ENCODE measurements around the gene RAB10. TPM values are rescaled to one million over a fixed set of nuclear protein-coding genes. Genes with fewer than 3 reads are reported as not detected.

RAB10 gene
- total RNA-seq, 2 donors from 2014 or later, result 115 to 121 TPM

DNA sequence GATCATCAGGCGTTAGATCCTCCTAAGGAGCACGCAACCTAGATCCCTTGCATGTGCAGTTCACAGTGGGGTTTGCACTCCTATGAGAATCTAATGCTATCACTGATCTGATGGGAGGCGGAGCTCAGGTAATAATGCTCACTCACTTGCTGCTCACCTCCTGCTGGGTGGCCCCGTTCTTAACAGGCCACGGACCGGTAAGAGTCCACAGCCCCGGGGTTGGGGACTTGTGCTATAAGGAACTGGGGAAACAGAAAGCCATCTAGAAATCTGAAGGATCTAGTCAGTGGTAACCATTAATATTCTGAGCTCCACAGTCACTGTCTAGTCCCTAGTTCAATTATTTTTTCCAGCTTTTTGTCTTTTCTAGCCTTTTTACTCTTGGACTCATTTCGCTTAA, 94.3 kb downstream of the RAB10 start:
- Histone ChIP-seq H3K27ac (ENCODE audit: low read depth, low read length) (no peak overlapping the region), H3K4me1 (ENCODE audit: control insufficient read depth, insufficient read depth, low read length) (no peaks in the 10 kb centered on the region), H3K4me3 (ENCODE audit: low read length) (no peak overlapping the region), H3K9ac (ENCODE audit: extremely low read depth, low read length, poor library complexity, severe bottlenecking) (no peak overlapping the region), H3K36me3 (ENCODE audit: control insufficient read depth, insufficient read depth, low read length) (peaks cover 78% of the 10 kb centered on the region), H3K9me3 (ENCODE audit: control insufficient read depth, low read length) (no peaks in the 10 kb centered on the region), H3K27me3 (ENCODE audit: control insufficient read depth, insufficient read depth, low read length, poor library complexity, severe bottlenecking) (no peaks in the 10 kb centered on the region)
- DNase-seq, result no peak
- Mint-ChIP-seq H3K27me3 (ENCODE audit: insufficient read depth) (no peaks in the 10 kb centered on the region), H3K9me3 (no peaks in the 10 kb centered on the region), H3K27ac (no peak overlapping the region), H3K4me3 (no peak overlapping the region), H3K36me3 (ENCODE audit: low read depth) (peaks cover 39% of the 10 kb centered on the region), H3K4me1 (peaks cover 2% of the 10 kb centered on the region)
- TF ChIP-seq, protein P1, sequence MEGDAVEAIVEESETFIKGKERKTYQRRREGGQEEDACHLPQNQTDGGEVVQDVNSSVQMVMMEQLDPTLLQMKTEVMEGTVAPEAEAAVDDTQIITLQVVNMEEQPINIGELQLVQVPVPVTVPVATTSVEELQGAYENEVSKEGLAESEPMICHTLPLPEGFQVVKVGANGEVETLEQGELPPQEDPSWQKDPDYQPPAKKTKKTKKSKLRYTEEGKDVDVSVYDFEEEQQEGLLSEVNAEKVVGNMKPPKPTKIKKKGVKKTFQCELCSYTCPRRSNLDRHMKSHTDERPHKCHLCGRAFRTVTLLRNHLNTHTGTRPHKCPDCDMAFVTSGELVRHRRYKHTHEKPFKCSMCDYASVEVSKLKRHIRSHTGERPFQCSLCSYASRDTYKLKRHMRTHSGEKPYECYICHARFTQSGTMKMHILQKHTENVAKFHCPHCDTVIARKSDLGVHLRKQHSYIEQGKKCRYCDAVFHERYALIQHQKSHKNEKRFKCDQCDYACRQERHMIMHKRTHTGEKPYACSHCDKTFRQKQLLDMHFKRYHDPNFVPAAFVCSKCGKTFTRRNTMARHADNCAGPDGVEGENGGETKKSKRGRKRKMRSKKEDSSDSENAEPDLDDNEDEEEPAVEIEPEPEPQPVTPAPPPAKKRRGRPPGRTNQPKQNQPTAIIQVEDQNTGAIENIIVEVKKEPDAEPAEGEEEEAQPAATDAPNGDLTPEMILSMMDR (conservative IDR thresholded peaks at IDR 0.05), result no peak
- 92% methylated on average over 8 of the region's 8 CpGs for WGBS, 2 experiments (ENCODE audit: insufficient coverage in 1 of 2, insufficient read length in 1 of 2)

DNA sequence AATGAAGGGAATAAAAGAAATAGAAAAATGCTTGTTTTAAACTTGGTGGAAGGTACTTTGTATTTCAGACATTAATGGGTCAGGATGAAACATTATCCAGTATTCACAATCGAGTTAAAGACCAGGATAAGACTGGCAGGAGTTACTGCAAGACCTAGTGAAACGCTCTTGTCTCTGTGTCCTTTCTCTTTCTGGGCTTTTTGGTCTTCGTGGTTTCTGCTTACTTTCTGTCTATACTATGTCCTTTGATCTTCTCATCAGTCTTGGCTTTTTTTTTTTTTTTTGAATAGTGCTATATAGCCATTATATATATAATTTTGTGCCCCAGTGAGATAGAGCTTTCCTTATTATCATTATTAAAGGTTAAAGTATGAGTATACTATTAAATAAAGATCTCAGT, 96.9 kb downstream of the RAB10 start:
- H3K27me3 Mint-ChIP-seq (ENCODE audit: insufficient read depth), result no peaks in the 10 kb centered on the region
- H3K4me3 Mint-ChIP-seq, result no peak overlapping the region
- no peaks in the 10 kb centered on the region for H3K4me1 ChIP-seq (ENCODE audit: control insufficient read depth, insufficient read depth, low read length)
- H3K27me3 ChIP-seq (ENCODE audit: control insufficient read depth, insufficient read depth, low read length, poor library complexity, severe bottlenecking), result no peaks in the 10 kb centered on the region
- H3K9ac ChIP-seq (ENCODE audit: extremely low read depth, low read length, poor library complexity, severe bottlenecking), result no peak overlapping the region
- DNase-seq, result no peak
- no peak overlapping the region for H3K27ac Mint-ChIP-seq
- H3K9me3 ChIP-seq (ENCODE audit: control insufficient read depth, low read length), result no peaks in the 10 kb centered on the region
- H3K36me3 Mint-ChIP-seq (ENCODE audit: low read depth), result peaks cover 58% of the 10 kb centered on the region
- 89 to 96% methylated on average over 2 to 3 of the region's 3 CpGs for WGBS, 2 experiments (ENCODE audit: insufficient coverage in 1 of 2, insufficient read length in 1 of 2)
- peaks cover 89% of the 10 kb centered on the region for H3K36me3 ChIP-seq (ENCODE audit: control insufficient read depth, insufficient read depth, low read length)
- no peak overlapping the region for H3K4me3 ChIP-seq (ENCODE audit: low read length)
- no peak overlapping the region for H3K27ac ChIP-seq (ENCODE audit: low read depth, low read length)
- TF ChIP-seq, protein P1 (conservative IDR thresholded peaks at IDR 0.05), result no peak
- no peaks in the 10 kb centered on the region for H3K9me3 Mint-ChIP-seq
- H3K4me1 Mint-ChIP-seq, result peaks cover 6% of the 10 kb centered on the region

DNA sequence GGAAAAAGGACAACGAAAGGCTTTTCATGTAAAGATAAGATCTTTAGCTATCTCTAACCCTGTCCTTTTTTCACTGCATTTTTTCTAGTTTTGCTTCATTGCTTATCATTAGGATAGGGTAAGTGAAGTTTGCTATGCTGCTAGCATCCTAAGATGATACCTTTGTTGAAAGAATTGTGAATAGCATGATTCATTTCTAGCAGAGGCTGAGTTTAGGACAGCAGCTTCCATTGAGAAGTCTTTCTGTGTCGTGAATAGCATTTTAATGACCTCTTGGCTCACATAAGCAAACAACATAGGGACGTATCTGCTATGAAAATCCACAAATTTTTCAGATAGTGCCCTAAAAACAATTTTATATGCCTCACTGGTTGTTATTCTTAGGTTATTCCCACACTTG, 102.6 kb downstream of the RAB10 start:
- TF ChIP-seq, protein P1 (conservative IDR thresholded peaks at IDR 0.05), result no peak
- H3K9me3 ChIP-seq (ENCODE audit: control insufficient read depth, low read length), result no peaks in the 10 kb centered on the region
- no peaks in the 10 kb centered on the region for H3K27me3 ChIP-seq (ENCODE audit: control insufficient read depth, insufficient read depth, low read length, poor library complexity, severe bottlenecking)
- no peaks in the 10 kb centered on the region for H3K4me1 ChIP-seq (ENCODE audit: control insufficient read depth, insufficient read depth, low read length)
- Mint-ChIP-seq H3K27ac (no peak overlapping the region), H3K36me3 (ENCODE audit: low read depth) (peaks cover 37% of the 10 kb centered on the region), H3K9me3 (no peaks in the 10 kb centered on the region), H3K4me1 (peaks cover 6% of the 10 kb centered on the region), H3K4me3 (no peak overlapping the region), H3K27me3 (ENCODE audit: insufficient read depth) (no peaks in the 10 kb centered on the region)
- WGBS, 2 experiments (ENCODE audit: insufficient coverage in 1 of 2, insufficient read length in 1 of 2), result 85 to 97% methylated on average over 2 to 3 of the region's 3 CpGs
- H3K27ac ChIP-seq (ENCODE audit: low read depth, low read length), result no peak overlapping the region
- no peak overlapping the region for H3K9ac ChIP-seq (ENCODE audit: extremely low read depth, low read length, poor library complexity, severe bottlenecking)
- DNase-seq, result no peak
- peaks cover 57% of the 10 kb centered on the region for H3K36me3 ChIP-seq (ENCODE audit: control insufficient read depth, insufficient read depth, low read length)
- no peak overlapping the region for H3K4me3 ChIP-seq (ENCODE audit: low read length)
